Measurements from ENCODE around the gene FBXO44.

The FBXO44 gene

GRCh38 chr1:11623702-11624101 is 31.0 kb upstream of the FBXO44 start:
- TF ChIP-seq CTCF (IDR thresholded peaks at IDR 0.05; ENCODE audit: extremely low read depth, insufficient read depth, missing control alignments), result no peak
- DNase-seq (ENCODE audit: low spot score), result no peak
- in situ Hi-C loops (cut with MboI; ENCODE audit: low pct_unique_long_range_greater_than_20kb, low sequenced_read_pairs, unreplicated experiment), result no loop called here

- in situ Hi-C loops (cut with MboI; ENCODE audit: low pct_unique_long_range_greater_than_20kb, low sequenced_read_pairs, unreplicated experiment), result loop anchor here (25.0 kb wide), 2 partner anchors 289 to 589 kb away; partner anchors contain the start of gene MASP2
- DNase-seq (ENCODE audit: low spot score), result no peak
- TF ChIP-seq CTCF (IDR thresholded peaks at IDR 0.05; ENCODE audit: extremely low read depth, insufficient read depth, missing control alignments), result no peak
These were observed 28.1 kb upstream of the FBXO44 start for GRCh38 chr1:11626551-11626950.

- in situ Hi-C loops (cut with MboI; ENCODE audit: low pct_unique_long_range_greater_than_20kb, low sequenced_read_pairs, unreplicated experiment), result loop anchor here (25.0 kb wide), 2 partner anchors 291 to 591 kb away; partner anchors contain the start of gene MASP2
- DNase-seq (ENCODE audit: low spot score), result no peak
- no peak for TF ChIP-seq CTCF (IDR thresholded peaks at IDR 0.05; ENCODE audit: extremely low read depth, insufficient read depth, missing control alignments)
These were observed 25.9 kb upstream of the FBXO44 start for GRCh38 chr1:11628767-11629166.

- DNase-seq (ENCODE audit: low spot score), result no peak
- TF ChIP-seq CTCF (IDR thresholded peaks at IDR 0.05; ENCODE audit: extremely low read depth, insufficient read depth, missing control alignments), result no peak
- in situ Hi-C loops (cut with MboI; ENCODE audit: low pct_unique_long_range_greater_than_20kb, low sequenced_read_pairs, unreplicated experiment), result loop anchor here (25.0 kb wide), 2 partner anchors 292 to 592 kb away; partner anchors contain the start of gene MASP2
These were observed 25.3 kb upstream of the FBXO44 start for GRCh38 chr1:11629184-11630016.

GRCh38 chr1:11634365-11635192 is 20.1 kb upstream of the FBXO44 start:
- DNase-seq (ENCODE audit: low spot score), result no peak
- in situ Hi-C loops (cut with MboI; ENCODE audit: low pct_unique_long_range_greater_than_20kb, low sequenced_read_pairs, unreplicated experiment), result loop anchor here (25.0 kb wide), 2 partner anchors 297 to 597 kb away; partner anchors contain the start of gene MASP2
- TF ChIP-seq CTCF (IDR thresholded peaks at IDR 0.05; ENCODE audit: extremely low read depth, insufficient read depth, missing control alignments), result no peak

- DNase-seq (ENCODE audit: low spot score), result no peak
- in situ Hi-C loops (cut with MboI; ENCODE audit: low pct_unique_long_range_greater_than_20kb, low sequenced_read_pairs, unreplicated experiment), result loop anchor here (25.0 kb wide), 2 partner anchors 301 to 601 kb away; partner anchors contain the start of gene MASP2
- TF ChIP-seq CTCF (IDR thresholded peaks at IDR 0.05; ENCODE audit: extremely low read depth, insufficient read depth, missing control alignments), result no peak
These were observed 16.6 kb upstream of the FBXO44 start for GRCh38 chr1:11638121-11638520.

Measured in GM13977 (cell line).